GM19193 (cell line): ENCODE measurements around the gene UBAP1.

Source experiments
- POLR2A ChIP-seq: IDR thresholded peaks from 4 replicates; pipeline ENCODE4 v1.6.1; 2011; ENCODE audit not compliant: insufficient read depth, insufficient read length; ENCODE audit errors: extremely low read depth

The UBAP1 gene

GRCh38 chr9:34171753-34172535, 6.9 kb upstream of the UBAP1 start:
- no peak for TF ChIP-seq POLR2A

GRCh38 chr9:34176089-34176488, 2.8 kb upstream of the UBAP1 start:
- TF ChIP-seq POLR2A = no peak

GRCh38 chr9:34177593-34178435, 1.0 kb upstream of the UBAP1 start:
- no peak for TF ChIP-seq POLR2A

GRCh38 chr9:34179213-34180136, 632 bp downstream of the UBAP1 start:
- no peak for TF ChIP-seq POLR2A

- no peak for TF ChIP-seq POLR2A
These were observed 7.1 kb downstream of the UBAP1 start for GRCh38 chr9:34185778-34186551.

- no peak for TF ChIP-seq POLR2A
These were observed 9.0 kb downstream of the UBAP1 start for GRCh38 chr9:34187891-34188240.

- TF ChIP-seq POLR2A = no peak
These were observed 12.4 kb downstream of the UBAP1 start for GRCh38 chr9:34190996-34191892.

- no peak for TF ChIP-seq POLR2A
These were observed 16.3 kb downstream of the UBAP1 start for GRCh38 chr9:34195143-34195542.

- no peak for TF ChIP-seq POLR2A
These were observed 19.2 kb downstream of the UBAP1 start for GRCh38 chr9:34197756-34198711.

GRCh38 chr9:34200092-34200491, 21.2 kb downstream of the UBAP1 start:
- no peak for TF ChIP-seq POLR2A

- TF ChIP-seq POLR2A = no peak
These were observed 24.6 kb downstream of the UBAP1 start for GRCh38 chr9:34203275-34203991.
